ENCODE results near the gene RUFY2.

DNA sequence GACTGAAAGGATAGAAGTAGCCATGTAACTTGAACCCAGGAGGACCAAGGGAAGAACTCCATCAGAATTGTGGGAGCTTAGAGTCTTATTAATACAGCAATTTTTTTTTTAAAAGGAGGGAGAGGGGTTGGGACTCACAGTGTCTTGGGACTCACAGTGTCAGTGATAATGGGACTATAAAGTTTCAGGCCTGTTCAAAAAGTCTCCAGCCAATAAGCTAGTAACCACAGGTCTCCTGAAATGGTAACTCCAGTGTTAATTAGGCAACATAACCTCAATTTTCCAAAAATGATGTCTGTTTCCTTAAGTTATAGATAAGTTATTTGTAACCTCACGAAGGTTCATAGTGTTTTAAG lies 77.6 kb downstream of the RUFY2 start:
- TF ChIP-seq, protein P1, sequence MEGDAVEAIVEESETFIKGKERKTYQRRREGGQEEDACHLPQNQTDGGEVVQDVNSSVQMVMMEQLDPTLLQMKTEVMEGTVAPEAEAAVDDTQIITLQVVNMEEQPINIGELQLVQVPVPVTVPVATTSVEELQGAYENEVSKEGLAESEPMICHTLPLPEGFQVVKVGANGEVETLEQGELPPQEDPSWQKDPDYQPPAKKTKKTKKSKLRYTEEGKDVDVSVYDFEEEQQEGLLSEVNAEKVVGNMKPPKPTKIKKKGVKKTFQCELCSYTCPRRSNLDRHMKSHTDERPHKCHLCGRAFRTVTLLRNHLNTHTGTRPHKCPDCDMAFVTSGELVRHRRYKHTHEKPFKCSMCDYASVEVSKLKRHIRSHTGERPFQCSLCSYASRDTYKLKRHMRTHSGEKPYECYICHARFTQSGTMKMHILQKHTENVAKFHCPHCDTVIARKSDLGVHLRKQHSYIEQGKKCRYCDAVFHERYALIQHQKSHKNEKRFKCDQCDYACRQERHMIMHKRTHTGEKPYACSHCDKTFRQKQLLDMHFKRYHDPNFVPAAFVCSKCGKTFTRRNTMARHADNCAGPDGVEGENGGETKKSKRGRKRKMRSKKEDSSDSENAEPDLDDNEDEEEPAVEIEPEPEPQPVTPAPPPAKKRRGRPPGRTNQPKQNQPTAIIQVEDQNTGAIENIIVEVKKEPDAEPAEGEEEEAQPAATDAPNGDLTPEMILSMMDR (IDR thresholded peaks at IDR 0.05): no peak
- TF ChIP-seq POLR2A (IDR thresholded peaks at IDR 0.05): no peak

Measured in heart left ventricle (tissue), 13 donors.